Measurements from ENCODE around the gene RBM6.

DNA sequence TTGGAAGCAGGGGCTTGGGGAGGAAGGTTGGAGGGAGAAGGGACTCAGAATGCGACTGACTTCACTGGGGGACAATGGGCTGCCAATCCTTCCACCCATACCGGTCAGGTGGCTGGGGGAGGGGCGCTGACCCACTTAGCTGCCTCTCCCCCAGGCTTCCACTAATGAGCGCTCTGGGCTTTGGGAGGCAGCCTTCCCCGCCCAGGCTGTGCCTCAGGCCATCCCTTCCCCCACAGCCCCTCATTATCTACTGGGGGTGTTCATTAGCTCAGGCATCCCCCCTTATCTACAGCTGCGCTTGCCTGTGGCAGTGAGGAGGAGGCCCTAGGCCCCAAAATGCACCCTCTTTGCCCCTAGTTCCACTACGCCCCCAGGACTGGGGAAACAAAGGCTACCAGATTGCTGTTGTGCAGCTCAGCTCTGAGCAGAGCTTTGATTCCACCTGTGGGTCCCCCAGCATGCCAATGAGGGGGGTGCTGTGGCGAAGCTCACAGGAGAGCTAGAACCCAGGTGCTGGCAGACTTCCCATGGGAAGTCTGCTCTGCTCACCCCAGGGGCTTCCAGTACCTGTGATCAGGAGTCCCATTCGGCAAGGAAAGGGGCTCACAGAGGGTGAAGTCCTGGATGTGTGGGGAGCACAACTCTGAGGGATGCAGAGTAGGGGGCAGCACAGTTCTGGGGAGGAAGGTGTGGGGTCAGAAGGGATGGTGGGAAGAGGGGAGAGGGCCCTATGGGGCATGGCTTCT lies 185.8 kb downstream of the RBM6 start:
- TF ChIP-seq CTCF (IDR thresholded peaks at IDR 0.05) (no peak), POLR2A (IDR thresholded peaks at IDR 0.05) (no peak)

All from tibial nerve (tissue), 3 donors.